ENCODE results near the gene SIRT7.
"Not testable (repeated sequence)": the region's sequence is repeated elsewhere in the genome, so short reads cannot be mapped to it uniquely, and the experiment has no call there.

The SIRT7 gene

DNA sequence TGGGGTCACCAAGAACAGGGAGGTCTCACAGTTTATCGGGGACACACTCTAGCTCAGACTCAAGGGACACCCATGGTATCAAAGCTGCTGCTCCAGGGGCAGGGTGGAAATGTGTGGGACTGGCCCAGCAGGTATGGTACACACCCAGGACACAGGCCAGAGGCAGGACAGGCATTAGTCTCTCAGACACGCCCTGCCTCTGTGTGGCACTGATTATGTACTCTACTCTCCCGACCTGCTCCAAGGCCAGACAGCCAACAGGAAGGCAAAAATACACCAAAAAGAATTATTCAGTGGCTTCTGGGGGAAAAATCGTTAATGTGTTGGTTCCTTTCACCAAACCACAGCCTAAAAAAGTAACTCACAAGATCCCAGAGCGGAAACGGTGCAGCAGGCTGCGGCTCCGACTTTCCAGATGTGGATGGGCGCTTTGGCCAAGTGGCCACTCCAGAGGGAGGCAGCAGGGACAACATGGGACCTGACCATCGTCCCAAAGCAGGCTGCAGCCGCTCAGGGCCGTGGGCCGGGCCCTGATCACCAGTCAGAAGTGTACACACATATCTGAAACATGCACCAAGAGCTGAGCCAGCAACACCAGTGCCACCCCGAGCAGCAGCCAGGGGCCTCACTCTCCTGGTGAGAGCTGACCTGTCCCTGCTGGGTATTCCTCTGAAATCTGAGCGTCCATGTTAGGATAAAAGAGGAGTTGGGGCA is 1.0 kb upstream of the SIRT7 start:
- DNase-seq, result no peak

DNA sequence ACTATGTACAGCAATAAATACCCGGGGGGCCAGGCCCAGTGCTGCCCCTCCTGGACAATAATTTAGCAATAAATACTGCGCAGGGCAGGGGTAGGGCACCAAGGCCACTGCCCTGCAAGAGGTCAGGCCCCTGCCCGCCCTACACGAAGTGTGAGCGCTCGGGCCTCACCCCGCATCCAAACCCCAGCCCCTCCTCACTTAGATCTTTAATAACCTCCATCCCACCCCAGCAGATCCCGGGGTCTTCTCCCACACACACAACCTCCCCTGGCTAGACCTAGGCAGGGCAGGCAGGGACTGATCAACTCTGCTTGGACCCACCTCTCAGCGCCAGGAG is 325 bp upstream of the SIRT7 start:
- not testable (repeated sequence) for DNase-seq

DNA sequence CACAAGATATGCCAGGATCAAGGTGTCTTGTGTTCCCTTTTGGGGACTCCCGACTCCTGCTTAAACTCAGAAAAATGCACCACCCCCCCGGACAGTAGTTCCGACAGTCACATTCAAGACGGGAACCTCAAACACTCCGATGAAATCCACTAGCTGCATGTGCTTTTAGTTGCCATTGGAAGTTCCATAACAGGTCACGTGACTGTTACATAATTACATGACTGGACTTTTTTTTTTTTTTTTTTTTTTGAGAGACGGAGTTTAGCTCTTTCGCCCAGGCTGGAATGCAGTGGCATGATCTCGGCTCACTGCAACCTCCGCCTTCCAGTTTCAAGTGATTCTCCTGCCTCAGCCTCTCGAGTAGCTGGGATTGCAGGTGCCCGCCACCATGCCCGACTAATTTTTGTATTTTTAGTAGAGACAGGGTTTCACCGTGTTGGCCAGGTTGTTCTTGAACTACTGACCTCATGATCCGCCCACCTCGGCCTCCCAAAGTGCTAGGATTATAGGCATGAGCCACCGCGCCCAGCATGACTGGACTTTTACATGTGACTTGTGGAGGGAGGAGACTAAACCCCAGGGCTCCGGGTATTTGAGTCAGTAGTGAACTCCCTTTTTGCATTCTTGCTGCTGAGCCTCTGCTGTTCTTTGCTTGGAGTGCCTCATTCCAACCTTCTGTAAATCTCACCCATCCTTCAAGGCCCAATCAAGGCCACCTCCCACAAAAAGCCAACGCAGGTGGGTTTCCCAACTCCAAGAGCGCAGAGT is 1.6 kb downstream of the SIRT7 start:
- no peak for DNase-seq

DNA sequence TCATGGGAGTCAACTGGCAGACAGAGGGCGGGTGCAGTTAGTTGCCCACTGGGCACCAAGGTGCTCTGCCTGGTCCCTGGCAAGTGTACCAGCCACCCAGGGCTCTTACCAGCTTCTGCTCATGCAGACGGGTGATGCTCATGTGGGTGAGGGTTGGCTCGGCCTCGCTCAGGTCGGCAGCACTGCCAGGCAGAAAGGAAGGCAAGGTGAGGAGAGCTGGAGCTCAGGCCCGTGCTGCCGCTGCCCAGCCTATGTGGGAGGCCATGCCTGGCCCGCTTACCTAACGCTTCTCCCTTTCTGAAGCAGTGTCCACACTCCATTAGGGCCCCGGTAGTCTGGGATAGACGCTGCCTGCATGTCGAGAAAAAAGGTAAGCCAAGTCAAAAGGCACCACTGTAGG is 2.6 kb downstream of the SIRT7 start:
- DNase-seq, result no peak

DNA sequence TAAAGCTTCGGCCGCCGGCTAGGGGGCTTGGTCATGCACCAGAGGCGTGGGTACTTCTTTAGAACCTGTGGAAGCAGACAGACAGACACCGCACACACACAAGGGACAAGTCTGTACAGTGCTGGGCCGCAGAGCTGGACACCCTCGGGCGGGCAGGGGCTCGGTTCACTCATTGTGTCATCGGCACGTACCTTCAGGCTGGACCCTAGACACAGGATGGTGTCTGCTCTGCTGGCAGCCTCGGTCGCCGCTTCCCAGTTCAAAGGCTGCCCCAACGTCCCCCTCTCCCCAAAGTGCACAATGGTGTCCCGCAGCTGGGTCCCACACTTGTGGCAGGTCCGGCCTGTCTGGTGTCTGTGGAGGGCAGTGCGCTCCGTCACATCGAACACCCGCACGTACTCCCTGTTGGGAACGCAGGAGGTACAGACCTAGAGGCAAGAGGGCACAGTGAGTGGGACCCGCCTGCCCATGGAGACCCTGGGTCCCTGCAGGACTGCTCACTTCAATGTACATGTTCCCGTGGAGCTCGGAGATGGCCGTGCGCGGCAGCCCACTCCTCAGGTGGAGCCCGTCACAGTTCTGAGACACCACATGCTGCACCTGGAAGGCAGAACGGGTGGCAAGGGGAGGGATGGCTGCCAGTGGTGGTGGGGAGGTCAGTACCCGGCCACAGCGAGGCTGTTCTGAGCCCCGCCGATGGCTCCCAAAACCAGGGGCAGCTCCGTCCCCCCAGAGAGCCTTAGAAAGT is 3.7 kb downstream of the SIRT7 start:
- DNase-seq, result no peak

DNA sequence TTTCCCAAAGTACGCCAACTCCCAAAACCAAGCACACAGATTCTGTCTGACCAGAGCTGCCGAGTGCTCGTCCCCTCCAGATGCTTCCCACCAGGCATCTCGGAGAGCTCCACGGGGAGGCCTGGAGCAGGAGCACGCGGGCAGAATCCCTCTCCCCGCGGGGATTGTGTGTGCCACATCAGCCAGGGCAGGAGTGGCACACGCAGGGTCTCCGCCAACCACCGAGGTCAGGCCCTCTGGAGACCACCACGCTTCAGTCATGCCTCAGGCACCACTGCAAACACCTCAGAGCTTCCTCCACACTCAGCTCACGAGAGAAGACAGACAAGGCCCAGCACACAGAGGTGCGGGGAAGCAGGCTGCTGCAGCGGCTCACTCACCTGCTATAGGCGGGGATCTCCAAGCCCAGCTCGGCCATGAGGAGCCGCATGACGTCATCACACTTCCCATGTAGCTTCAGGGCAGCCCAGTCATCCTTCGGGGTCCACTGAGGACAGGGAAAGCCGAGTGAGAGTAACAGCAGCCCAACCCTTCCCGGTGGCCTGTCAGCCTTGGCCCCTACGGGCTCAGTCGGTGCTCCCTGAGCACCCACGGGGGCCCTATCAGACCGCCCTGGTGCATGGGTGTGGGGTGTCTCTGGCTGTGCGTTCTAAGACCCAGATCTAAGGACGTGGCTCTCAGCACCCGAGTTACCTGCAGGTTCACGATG is 4.4 kb downstream of the SIRT7 start:
- DNase-seq, result no peak

DNA sequence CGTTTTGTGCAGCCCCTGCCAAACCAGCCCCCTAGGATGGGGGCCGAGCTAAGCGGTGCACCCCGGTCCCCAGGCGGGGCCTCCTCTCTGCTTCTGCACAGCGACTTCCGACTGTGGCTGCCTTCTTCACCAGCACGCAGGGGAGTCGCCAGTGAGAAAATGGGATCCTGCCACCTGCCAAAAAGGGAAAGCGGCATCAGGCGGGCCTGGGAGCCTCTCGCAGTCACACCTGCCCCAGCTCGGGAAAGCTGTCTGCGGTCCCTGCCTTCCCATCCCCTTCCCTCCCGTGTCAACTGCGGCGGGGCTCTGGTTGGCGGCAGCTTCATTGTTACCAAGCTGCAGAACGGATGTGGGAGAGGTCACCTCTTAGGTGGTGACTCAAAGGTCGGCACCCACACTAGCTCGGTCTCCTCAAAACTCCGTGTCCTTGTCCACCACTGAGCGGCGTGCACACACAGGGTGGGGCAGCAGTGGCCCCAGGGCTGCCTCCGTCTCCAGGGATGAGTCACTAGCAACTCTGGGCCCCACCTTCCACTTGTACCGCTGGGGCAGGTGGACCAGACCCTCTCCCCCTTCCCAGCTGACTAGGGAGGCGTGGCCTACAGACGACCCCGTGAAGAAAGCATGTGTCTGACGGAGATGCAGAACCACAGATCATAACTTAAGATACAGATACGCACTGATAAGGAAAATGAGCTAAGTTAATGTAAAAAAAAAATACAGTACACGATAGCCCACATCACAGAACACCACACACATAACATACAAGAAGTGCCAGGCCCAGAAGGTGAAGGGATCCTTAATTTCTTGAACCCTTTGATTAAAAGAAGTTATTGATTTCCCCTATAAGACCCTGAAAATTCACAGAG is 5.3 kb downstream of the SIRT7 start:
- no peak for DNase-seq

DNA sequence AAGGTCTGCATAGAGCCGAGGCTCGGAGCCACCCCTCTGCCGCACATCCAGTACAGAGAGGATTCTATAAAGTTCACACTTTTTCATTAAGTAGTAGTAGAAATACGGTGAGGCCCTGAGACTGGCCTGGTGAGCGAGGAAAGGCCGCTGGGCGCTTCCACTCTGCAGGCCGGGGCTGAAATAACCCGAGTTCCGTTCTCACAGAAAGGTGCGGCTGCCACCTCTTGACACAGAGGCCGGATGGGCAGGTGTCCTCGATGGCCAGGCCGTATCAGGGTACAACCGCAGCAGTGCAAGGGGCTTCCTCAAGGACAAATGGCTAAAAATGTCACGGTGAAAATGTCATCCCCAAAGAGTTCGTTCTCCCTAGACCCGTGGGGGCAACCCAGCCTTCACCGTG is 6.0 kb downstream of the SIRT7 start:
- DNase-seq, result no peak

DNA sequence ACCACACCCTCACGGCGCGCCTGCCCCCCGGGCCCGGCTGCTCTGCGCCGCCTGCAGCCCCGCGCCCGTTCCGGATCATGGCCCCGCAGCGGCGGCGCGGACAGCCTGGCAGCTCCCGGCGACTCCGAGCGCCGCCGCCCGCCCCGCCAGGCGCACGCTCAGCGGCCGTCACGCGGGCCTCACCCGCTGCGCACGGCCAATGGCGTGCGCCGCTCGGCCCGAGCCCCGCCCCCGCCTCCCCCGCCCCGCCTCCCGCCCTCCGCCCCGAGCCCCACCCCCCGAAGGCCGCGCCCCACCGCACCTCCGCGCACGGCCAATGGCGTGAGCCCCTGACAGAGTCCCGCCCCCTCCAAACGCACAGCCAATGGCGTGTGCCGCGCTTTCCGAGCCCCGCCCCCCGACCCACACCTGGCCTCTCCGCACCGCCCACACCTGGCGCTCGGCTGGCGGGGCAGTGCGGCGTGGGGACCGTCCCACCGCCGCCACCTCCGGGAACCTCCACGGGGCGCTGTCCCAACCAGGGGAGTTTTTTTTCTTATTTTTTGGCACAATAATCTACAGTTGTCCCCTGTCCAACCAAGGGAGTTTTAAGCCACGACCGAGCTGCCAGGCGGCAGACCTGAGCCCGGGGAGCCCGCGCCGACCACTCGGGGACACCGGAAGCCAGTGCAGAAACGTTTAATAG is 6.6 kb downstream of the SIRT7 start, which contains the start of gene PCYT2:
PCYT2 (minus strand) TSS at position 123 of the 685 bp plus-strand sequence; CDS start at position 79, 44 bp downstream.
- peak; percentile 89 for DNase-seq

DNA sequence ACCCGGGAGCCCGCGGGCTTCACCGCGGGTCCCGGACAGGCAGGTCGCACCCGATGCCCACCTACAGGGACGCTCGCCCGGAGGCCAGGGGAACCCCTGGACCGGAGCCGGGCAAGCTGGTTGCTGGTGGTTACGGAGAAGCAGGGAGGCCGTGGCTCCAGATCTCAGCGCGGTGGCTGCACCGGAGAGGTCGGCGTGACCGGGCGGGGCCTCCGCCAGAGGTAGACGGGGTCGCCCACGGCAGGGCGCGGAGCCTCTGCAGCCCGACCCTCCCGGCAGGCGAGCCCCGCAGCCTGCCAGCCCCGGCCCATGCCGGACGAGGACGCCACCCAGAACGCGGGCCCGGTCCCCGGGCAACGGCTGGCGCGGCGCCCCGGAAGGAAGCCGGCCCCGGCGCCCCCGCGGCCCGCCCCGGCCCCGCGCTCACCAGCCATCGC is 7.1 kb downstream of the SIRT7 start:
- DNase-seq, result no peak

DNA sequence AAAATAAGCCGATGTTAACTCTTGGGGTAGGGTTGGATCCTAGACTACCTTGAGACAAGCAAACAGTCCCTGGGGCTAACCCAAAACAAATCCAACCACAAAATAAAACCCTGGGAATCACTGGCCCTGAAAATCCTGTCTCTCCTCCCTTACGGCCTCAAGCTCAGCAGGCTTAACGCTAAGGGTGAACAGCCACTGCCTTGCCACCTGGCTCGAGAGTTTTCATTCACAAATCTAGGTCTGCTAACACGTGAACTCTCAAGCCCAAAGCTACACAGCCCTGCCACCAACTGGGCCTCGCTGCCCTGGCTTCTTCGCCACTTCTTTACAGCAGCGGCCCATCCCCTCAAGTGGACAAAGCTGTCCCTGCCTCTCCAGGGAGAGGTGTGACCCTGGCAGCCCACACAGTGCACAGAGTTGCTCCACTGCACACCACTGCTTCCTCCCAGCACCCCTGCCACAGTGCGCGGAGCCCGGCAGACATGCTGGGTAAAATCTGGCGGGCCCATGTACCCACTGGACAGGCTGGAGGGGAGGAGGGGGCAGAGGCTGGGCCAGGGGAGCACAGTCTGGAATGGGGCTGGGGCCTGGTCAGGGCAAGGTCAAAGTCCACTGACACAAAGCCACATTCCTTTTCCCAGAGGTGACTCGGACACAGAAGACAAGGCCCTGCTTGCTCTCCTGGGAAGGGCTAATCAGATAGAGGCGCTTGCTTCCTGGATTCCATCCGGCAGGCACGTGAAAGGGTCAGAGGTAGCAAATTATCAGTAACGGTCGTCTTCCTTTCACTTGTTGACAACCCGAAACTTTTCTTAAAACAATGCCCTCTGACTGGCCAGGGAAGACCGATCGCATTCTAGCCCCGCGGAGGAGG is 7.8 kb downstream of the SIRT7 start:
- DNase-seq, result no peak

DNA sequence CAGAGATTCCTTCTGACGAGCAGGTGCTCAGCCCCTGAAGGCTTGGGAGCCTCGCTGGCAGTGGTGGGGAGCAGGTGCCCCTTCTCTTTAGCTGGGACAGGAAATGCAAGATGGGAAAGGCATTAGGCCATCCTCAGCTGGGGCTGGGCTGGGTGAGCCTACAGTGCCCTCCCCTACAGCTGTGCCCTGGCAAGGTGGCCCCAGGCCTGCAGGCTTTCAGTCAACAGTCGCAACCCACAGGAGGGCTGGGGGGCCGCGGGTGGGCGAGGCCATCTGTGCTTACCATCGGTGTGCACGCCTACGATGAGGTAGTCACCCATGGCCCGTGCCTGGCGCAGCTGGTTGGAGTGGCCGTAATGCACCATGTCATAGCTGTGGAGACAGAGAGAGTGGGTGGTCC is 8.7 kb downstream of the SIRT7 start:
- no peak for DNase-seq

DNA sequence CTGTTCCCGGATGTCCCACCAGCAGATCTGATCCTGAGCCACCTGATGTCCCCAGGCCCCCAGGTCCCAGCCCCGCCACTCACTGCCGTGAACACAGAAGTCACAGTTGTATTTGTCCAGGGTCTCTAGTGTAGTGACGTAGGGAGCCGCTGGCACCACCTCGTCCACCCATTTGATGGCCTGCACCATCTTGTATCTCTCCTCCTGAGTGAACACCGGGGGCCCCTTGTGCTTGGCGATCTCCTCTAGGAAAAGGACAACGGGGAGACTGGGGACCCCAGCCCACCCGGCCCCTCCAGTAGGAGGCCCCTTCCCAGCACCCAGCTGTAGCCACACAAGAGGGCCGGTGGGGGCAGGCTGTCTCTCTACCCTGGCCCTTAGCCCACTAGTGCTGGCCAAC is 9.2 kb downstream of the SIRT7 start:
- DNase-seq, result no peak

DNA sequence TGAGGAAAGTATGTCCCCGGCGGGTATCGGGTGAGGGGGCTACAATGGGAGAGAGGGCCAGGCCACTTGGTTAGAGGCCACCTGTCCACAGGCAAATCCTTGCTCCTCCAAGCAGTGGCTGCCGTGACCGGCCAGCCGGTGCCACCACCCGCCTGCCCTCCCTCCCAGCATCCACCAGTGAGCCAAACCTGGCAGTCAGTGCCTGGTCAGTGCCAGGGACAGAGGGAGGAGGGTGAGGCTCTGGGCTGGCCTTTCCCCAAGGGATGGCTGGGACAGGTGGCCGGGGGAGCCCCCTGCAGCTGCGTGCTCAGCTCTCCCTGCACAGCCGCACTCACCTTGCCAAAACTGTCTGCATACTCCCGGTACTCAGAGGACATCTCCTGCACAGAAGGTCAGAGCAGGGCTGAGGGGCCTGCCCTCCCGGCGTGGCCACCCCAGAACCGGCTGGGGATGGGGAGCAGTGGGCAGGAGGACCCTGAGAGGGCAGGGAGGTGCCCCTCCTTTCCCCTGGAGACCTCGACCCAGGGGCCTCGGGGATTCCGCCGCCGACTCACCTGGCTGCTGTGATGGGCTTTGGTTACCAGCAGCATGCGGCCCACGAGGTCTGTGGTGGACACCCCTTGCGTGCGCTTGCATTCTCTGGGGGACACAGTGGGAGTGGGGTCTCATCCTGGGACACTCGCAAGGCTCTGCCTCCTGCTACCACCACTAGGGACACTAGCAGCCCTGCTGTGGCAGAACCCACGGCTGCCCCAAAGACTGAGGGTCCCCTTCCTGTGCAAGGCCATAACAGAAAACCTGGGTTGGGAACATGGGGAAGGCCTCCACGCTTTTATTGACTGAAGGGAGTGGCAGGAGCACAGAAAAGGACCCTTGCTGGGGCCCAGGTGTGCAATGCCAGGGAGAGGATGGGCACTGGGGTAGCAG is 10.5 kb downstream of the SIRT7 start:
- no peak for DNase-seq

DNA sequence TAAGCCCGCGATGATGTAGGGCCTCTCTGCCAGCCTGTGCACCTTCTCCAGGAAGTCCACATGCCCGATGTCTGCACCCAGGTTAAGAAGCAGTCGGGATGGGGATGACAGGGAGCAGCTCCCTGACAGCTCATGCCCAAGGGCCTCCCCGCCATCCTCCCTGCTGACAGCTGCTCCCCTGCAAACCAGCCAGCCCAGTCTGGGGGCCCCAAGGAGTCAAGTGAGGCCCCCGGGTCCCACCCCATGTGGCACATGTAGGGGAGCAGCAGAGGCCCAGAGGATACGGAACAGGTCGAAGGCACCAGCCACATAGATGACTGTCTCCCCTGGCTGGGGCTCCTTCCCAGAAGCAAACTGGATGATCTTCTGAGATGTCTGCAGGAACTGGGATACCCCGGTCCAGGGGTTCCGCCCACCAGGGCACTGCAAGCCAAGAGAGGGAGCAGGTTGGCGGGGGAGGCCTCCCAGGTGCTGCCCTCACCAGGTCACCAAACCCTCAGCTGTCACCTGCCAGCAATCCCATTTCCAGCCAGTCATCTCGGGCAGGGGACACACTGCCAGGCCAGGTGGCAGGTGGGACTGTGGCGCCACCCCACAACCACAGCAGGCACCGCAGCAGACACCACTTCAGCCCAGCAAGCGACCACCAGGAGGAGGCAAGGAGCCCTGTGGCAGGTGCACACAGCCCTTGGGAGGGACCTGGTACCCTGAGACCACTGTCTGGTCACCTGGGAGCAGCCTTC is 11.3 kb downstream of the SIRT7 start:
- no peak for DNase-seq

DNA sequence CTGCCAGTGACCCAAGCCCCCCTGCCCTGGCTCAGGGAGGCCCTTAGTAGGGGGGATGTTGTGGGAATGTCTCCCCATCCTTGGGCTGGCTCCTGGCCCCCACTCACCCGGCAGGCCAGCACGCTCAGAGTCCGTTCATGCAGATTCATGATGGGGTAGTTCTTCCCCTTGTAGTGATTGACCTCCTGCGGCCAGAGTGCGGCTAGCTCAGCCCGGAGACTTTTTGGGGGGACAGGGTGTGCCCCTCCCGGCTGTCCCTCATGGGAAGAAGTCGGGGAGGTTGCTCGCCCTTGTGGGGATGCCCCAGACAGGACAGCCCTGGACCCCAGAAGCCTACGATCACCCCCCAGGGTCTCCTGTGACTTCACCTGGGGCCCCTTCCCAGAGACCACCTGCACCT is 12.0 kb downstream of the SIRT7 start:
- no peak for DNase-seq

DNA sequence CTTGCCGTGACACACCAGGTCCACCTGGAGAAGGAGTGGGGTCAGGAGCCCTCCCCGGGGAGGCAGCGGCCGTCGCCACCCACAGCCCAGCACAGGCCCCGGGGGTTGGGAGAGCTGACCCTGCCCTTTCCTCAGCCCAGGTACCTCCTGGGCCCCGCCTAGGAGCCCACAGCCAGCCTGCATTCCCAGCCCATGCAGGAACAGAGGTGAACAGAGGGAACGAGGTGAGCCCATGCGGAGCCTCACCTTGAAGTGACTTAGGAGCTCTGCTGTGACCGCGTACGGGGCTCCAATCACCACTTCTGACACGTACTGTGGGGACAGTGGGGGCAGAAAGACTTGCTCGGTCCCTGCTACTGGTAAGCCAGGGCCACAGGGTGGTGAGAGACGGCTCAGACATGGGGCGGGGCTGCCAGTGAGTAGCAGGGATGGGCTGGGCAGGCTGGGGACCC is 12.5 kb downstream of the SIRT7 start:
- DNase-seq, result no peak

DNA sequence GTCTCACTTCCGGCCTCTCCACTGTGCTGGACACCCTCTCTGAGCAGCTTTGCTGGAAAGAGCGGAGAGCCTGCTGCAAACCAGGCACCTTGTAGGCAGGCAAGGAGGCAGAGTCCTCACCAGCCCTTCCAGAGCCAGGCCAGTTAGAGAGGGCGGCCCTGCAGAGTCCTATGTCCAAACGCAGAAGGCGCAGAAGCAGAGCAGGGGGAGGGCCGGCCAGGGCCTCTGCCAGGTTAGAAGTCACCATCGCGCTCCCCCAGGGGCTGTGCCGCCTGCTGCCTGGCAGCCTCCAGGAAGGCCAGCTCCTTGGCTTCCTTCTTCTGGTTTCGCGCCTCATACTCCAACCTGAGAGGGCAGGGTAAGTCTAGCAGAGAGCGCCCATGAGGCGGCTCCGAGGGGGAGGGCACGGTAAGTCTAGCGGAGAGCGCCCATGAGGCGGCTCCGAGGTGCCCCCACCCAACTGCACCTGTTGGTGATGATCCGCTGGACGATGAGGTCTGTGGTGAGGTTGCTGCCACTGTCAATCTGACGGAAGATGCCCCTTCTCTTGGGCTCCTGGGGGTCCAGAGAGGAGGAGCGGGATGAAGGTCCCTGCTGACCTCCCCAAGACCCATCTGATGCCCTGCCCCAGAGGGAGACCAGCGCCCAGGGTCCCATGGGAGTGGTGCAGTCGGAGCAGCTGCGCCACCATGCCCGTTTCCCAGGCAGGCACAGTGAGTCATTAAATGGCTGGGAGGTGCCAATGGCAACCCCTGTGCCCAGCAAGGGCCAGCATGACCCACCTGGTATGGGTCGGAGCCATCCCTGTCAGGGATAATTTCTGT is 13.2 kb downstream of the SIRT7 start:
- no peak for DNase-seq
